GM12892 (cell line): ENCODE results near the gene HERC5.
"Not testable (repeated sequence)": the region's sequence is repeated elsewhere in the genome, so short reads cannot be mapped to it uniquely, and the experiment has no call there.

Source experiments
- DNase-seq: peaks from one replicate; pipeline ENCODE4 v3.0.0; 2011; ENCODE audit not compliant: insufficient read length
- FAIRE-seq: peaks from 2 replicates; lab custom pipeline; 2011; peaks lifted over from hg19 to GRCh38; lab: Jason Lieb, UNC
- POLR2A ChIP-seq: IDR thresholded peaks from 2 replicates; pipeline ENCODE4 v1.6.1; 2011; ENCODE audit warnings: low read depth, low read length, control low read depth
- POLR2AphosphoS5 ChIP-seq: IDR thresholded peaks from 2 replicates; pipeline ENCODE4 v1.6.1; 2011; ENCODE audit warnings: low read depth, low read length, control low read depth
- TAF1 ChIP-seq: IDR thresholded peaks from 2 replicates; pipeline ENCODE4 v1.6.1; 2011; ENCODE audit warnings: low read depth, mild to moderate bottlenecking, control low read depth, low read length, borderline replicate concordance

HERC5 gene

GRCh38 chr4:88528861-88529260, 71.9 kb downstream of the HERC5 start:
- TF ChIP-seq TAF1 = no peak
- no peak for TF ChIP-seq POLR2AphosphoS5
- no peak for TF ChIP-seq POLR2A
- no peak for FAIRE-seq
- DNase-seq = no peak

- TF ChIP-seq POLR2AphosphoS5 (no peak), TAF1 (no peak), POLR2A (no peak)
- no peak for FAIRE-seq
- DNase-seq = no peak
Observed at GRCh38 chr4:88531549-88531948, 74.6 kb downstream of the HERC5 start.

GRCh38 chr4:88533088-88533790, 76.3 kb downstream of the HERC5 start:
- FAIRE-seq = no peak
- DNase-seq = no peak
- no peak for TF ChIP-seq POLR2AphosphoS5
- TF ChIP-seq TAF1 = no peak
- no peak for TF ChIP-seq POLR2A

GRCh38 chr4:88533937-88534750, 77.2 kb downstream of the HERC5 start:
- no peak for TF ChIP-seq POLR2AphosphoS5
- no peak for TF ChIP-seq POLR2A
- no peak for TF ChIP-seq TAF1
- no peak for DNase-seq
- no peak for FAIRE-seq

- TF ChIP-seq POLR2AphosphoS5 = no peak
- DNase-seq (no peak), FAIRE-seq (no peak)
Observed at GRCh38 chr4:88535090-88535755, 78.3 kb downstream of the HERC5 start.

GRCh38 chr4:88537709-88538108, 80.8 kb downstream of the HERC5 start:
- FAIRE-seq = no peak
- no peak for DNase-seq
- no peak for TF ChIP-seq POLR2AphosphoS5

GRCh38 chr4:88539322-88540068, 82.6 kb downstream of the HERC5 start:
- FAIRE-seq, DNase-seq: not testable (repeated sequence)

GRCh38 chr4:88549815-88550214, 92.9 kb downstream of the HERC5 start:
- DNase-seq (no peak), FAIRE-seq (no peak)
- TF ChIP-seq TAF1 = no peak
- no peak for TF ChIP-seq POLR2AphosphoS5
- TF ChIP-seq POLR2A = no peak
